Gastrocnemius medialis (tissue), 4 donors: ENCODE data around the gene TSSC4.

ENCODE experiments used
- POLR2A ChIP-seq, 2 donors: fragments of 450-650 bp; IDR thresholded peaks; one replicate each; pipeline ENCODE4 v1.6.1; 2017; ENCODE audit warnings: antibody characterized with exemption in 2 of 2, mild to moderate bottlenecking in 2 of 2, moderate library complexity in 2 of 2
- TF ChIP-seq, protein P1 (sequence below), 5 experiments: fragments of 450-650 bp in 3 of 5; fragments of 200-600 bp in 2 of 5; sonication (generic) in 2 of 5; IDR thresholded peaks in 4 of 5; conservative IDR thresholded peaks in 1 of 5; 1 replicate in 4 of 5; 2 replicates in 1 of 5; pipeline ENCODE4 v1.5.1; 2016 to 2019; ENCODE audit warnings: antibody characterized with exemption in 5 of 5, mild to moderate bottlenecking in 3 of 5, moderate library complexity in 3 of 5

GRCh38 chr11:2413742-2414579, 13.4 kb downstream of the TSSC4 start:
- no peak for TF ChIP-seq POLR2A (IDR thresholded peaks at IDR 0.05)
- TF ChIP-seq, protein P1, sequence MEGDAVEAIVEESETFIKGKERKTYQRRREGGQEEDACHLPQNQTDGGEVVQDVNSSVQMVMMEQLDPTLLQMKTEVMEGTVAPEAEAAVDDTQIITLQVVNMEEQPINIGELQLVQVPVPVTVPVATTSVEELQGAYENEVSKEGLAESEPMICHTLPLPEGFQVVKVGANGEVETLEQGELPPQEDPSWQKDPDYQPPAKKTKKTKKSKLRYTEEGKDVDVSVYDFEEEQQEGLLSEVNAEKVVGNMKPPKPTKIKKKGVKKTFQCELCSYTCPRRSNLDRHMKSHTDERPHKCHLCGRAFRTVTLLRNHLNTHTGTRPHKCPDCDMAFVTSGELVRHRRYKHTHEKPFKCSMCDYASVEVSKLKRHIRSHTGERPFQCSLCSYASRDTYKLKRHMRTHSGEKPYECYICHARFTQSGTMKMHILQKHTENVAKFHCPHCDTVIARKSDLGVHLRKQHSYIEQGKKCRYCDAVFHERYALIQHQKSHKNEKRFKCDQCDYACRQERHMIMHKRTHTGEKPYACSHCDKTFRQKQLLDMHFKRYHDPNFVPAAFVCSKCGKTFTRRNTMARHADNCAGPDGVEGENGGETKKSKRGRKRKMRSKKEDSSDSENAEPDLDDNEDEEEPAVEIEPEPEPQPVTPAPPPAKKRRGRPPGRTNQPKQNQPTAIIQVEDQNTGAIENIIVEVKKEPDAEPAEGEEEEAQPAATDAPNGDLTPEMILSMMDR (IDR thresholded peaks at IDR 0.05 in 4 of 5, conservative IDR thresholded peaks at IDR 0.05 in 1 of 5): no peak
